Keratinocyte (primary cell): Measurements from ENCODE around the gene GTF2I. TPM values are rescaled to one million over a fixed set of nuclear protein-coding genes. Genes with fewer than 3 reads are reported as not detected.

Source experiments
- DNase-seq: peaks from one replicate; pipeline ENCODE4 v3.0.0-alpha.2; 2011; ENCODE audit warnings: low read depth, missing footprints, low spot score
- FAIRE-seq: peaks from 2 replicates; lab custom pipeline; 2011; peaks lifted over from hg19 to GRCh38; lab: Jason Lieb, UNC
- H2AFZ ChIP-seq: 2 replicates; pipeline ENCODE4 v1.6.0; 2012; ENCODE audit warnings: low read length, control low read depth, inconsistent platforms; ENCODE audit not compliant: control insufficient read depth
- H3K27ac ChIP-seq: 2 replicates; pipeline ENCODE4 v1.5.1; 2011; ENCODE audit warnings: low read length; ENCODE audit not compliant: control insufficient read depth, insufficient read depth
- H3K27me3 ChIP-seq: 3 replicates; pipeline ENCODE4 v1.6.0; 2011; ENCODE audit warnings: low read length; ENCODE audit not compliant: control insufficient read depth, insufficient read depth; ENCODE audit errors: extremely low read depth
- H3K36me3 ChIP-seq, 2 experiments: 2 replicates in 1 of 2; 3 replicates in 1 of 2; pipeline ENCODE4 v1.5.1; 2011; ENCODE audit warnings: low read length in 2 of 2, mild to moderate bottlenecking in 1 of 2; ENCODE audit not compliant: control insufficient read depth in 2 of 2, insufficient read depth in 2 of 2; ENCODE audit errors: extremely low read depth in 1 of 2
- H3K4me1 ChIP-seq: 3 replicates; pipeline ENCODE4 v1.5.1; 2011; ENCODE audit warnings: low read length; ENCODE audit not compliant: control insufficient read depth, insufficient read depth; ENCODE audit errors: extremely low read depth
- H3K4me2 ChIP-seq: 3 replicates; pipeline ENCODE4 v1.6.0; 2011; ENCODE audit warnings: low read depth, low read length; ENCODE audit not compliant: control insufficient read depth, insufficient read depth; ENCODE audit errors: extremely low read depth
- H3K4me3 ChIP-seq, 3 experiments: fragments of 200-600 bp in 1 of 3; sonication (generic) in 1 of 3; 2 replicates in 2 of 3; 3 replicates in 1 of 3; pipeline ENCODE4 v1.5.1; 2011 to 2016; ENCODE audit warnings: low read length in 3 of 3, mild to moderate bottlenecking in 3 of 3, control low read depth in 2 of 3, inconsistent platforms in 1 of 3, low read depth in 1 of 3, mixed read lengths in 1 of 3, mixed run types in 1 of 3, moderate library complexity in 1 of 3; ENCODE audit not compliant: control insufficient read depth in 2 of 3, insufficient read depth in 2 of 3; ENCODE audit errors: extremely low read depth in 1 of 3
- H3K79me2 ChIP-seq: 2 replicates; pipeline ENCODE4 v1.6.0; 2012; ENCODE audit warnings: low read length; ENCODE audit not compliant: control insufficient read depth, insufficient read depth
- H3K9ac ChIP-seq: 3 replicates; pipeline ENCODE4 v1.6.0; 2011; ENCODE audit warnings: low read length; ENCODE audit not compliant: control insufficient read depth, insufficient read depth; ENCODE audit errors: extremely low read depth
- H3K9me1 ChIP-seq: 3 replicates; pipeline ENCODE4 v1.6.0; 2011; ENCODE audit warnings: low read length; ENCODE audit not compliant: control insufficient read depth, insufficient read depth; ENCODE audit errors: extremely low read depth
- H3K9me3 ChIP-seq: 2 replicates; pipeline ENCODE4 v1.5.1; 2012; ENCODE audit warnings: low read depth, low read length; ENCODE audit not compliant: control insufficient read depth
- H4K20me1 ChIP-seq: 3 replicates; pipeline ENCODE4 v1.6.0; 2011; ENCODE audit warnings: low read length; ENCODE audit not compliant: control insufficient read depth, insufficient read depth; ENCODE audit errors: extremely low read depth
- CTCF ChIP-seq, 3 experiments: IDR thresholded peaks in 1 of 3; conservative IDR thresholded peaks in 1 of 3; optimal IDR thresholded peaks in 1 of 3; 2 replicates in 2 of 3; 3 replicates in 1 of 3; pipeline versions ENCODE3 to v1.5.1; 2011; ENCODE audit warnings: low read length in 3 of 3, mild to moderate bottlenecking in 3 of 3, moderate library complexity in 2 of 3, control low read depth in 1 of 3, inconsistent platforms in 1 of 3; ENCODE audit not compliant: insufficient read depth in 2 of 3; ENCODE audit errors: extremely low read depth in 1 of 3
- EZH2 ChIP-seq: IDR thresholded peaks from one replicate; pipeline ENCODE4 v1.6.1; 2012; ENCODE audit warnings: inconsistent platforms, mild to moderate bottlenecking, low read length, moderate library complexity
- dilution Hi-C: fragments of 300-500 bp; cut with MboI; formaldehyde crosslinking; loops from one replicate; pipeline ENCODE4 v1.7.0; 2020; ENCODE audit warnings: low sequenced_read_pairs; ENCODE audit not compliant: extremely low pct_ligation_motif_present
- polyA plus RNA-seq, 5 experiments: library from polyadenylated mRNA; depleted of rRNA in 3 of 5; stranded (reverse) in 3 of 5; stranded (forward) in 1 of 5; unstranded in 1 of 5; fragments of >200 nt; gene quantifications; 1 replicate in 1 of 5; 2 replicates in 3 of 5; 3 replicates in 1 of 5; pipeline versions ENCODE4 v1.2.1 to v1.2.3, GENCODE V29; 2011 to 2012; ENCODE audit warnings: missing spikeins in 2 of 5, low read depth in 1 of 5, low replicate concordance in 1 of 5

Gene GTF2I
- polyA plus RNA-seq, 1 donor (not counting 4 experiments of a cell fraction or from before 2014, with no cell fraction given): 56.1 TPM

GRCh38 chr7:74674166-74674565 is 16.6 kb downstream of the GTF2I start:
- no peak for FAIRE-seq
- Histone ChIP-seq H4K20me1 (peaks cover 4% of the 10 kb centered on the region), H2AFZ (no peak overlapping the region), H3K4me2 (no peak overlapping the region), H3K27me3 (no peaks in the 10 kb centered on the region), H3K4me1 (peaks cover 14% of the 10 kb centered on the region), H3K9me3 (no peaks in the 10 kb centered on the region), H3K9me1 (peaks cover 3% of the 10 kb centered on the region), H3K4me3 (no peak overlapping the region), H3K36me3 (peaks cover 0 to 11% of the 10 kb centered on the region in 2 experiments), H3K9ac (no peak overlapping the region), H3K79me2 (peaks cover 89% of the 10 kb centered on the region), H3K27ac (no peak overlapping the region)
- DNase-seq: no peak
- dilution Hi-C loops: no loop called here
- TF ChIP-seq EZH2 (no peak), CTCF (optimal IDR thresholded peaks at IDR 0.05 in 1 of 3, IDR thresholded peaks at IDR 0.05 in 1 of 3, conservative IDR thresholded peaks at IDR 0.05 in 1 of 3; ENCODE audit: extremely low read depth in 1 of 3, insufficient read depth in 2 of 3, low read length in 3 of 3) (no peak)

- DNase-seq: no peak
- peaks cover 88% of the 10 kb centered on the region for H3K79me2 ChIP-seq
- H3K36me3 ChIP-seq: peaks cover 0 to 4% of the 10 kb centered on the region in 2 experiments
- no peaks in the 10 kb centered on the region for H3K9me3 ChIP-seq
- peaks cover 4% of the 10 kb centered on the region for H3K9me1 ChIP-seq
- no peak overlapping the region for H2AFZ ChIP-seq
- H3K9ac ChIP-seq: no peak overlapping the region
- no peak for FAIRE-seq
- TF ChIP-seq EZH2: no peak
- TF ChIP-seq CTCF (optimal IDR thresholded peaks at IDR 0.05 in 1 of 3, IDR thresholded peaks at IDR 0.05 in 1 of 3, conservative IDR thresholded peaks at IDR 0.05 in 1 of 3; ENCODE audit: extremely low read depth in 1 of 3, insufficient read depth in 2 of 3, low read length in 3 of 3): no peak
- no peak overlapping the region for H3K4me3 ChIP-seq
- dilution Hi-C loops: no loop called here
- no peak overlapping the region for H3K27ac ChIP-seq
- H3K4me2 ChIP-seq: no peak overlapping the region
- peaks cover 9% of the 10 kb centered on the region for H4K20me1 ChIP-seq
- peaks cover 2% of the 10 kb centered on the region for H3K4me1 ChIP-seq
- no peaks in the 10 kb centered on the region for H3K27me3 ChIP-seq
Observed at GRCh38 chr7:74682829-74683228, 25.3 kb downstream of the GTF2I start.
